HG02571 (cell line): ENCODE measurements around the gene CCDC57.

Experiments
- ATAC-seq: cut with Tn5 transposase; IDR thresholded peaks from one replicate; pipeline ENCODE4 v1.9.1; 2021; ENCODE audit warnings: mild to moderate bottlenecking, moderate library complexity; ENCODE audit not compliant: unreplicated experiment

CCDC57 gene

DNA sequence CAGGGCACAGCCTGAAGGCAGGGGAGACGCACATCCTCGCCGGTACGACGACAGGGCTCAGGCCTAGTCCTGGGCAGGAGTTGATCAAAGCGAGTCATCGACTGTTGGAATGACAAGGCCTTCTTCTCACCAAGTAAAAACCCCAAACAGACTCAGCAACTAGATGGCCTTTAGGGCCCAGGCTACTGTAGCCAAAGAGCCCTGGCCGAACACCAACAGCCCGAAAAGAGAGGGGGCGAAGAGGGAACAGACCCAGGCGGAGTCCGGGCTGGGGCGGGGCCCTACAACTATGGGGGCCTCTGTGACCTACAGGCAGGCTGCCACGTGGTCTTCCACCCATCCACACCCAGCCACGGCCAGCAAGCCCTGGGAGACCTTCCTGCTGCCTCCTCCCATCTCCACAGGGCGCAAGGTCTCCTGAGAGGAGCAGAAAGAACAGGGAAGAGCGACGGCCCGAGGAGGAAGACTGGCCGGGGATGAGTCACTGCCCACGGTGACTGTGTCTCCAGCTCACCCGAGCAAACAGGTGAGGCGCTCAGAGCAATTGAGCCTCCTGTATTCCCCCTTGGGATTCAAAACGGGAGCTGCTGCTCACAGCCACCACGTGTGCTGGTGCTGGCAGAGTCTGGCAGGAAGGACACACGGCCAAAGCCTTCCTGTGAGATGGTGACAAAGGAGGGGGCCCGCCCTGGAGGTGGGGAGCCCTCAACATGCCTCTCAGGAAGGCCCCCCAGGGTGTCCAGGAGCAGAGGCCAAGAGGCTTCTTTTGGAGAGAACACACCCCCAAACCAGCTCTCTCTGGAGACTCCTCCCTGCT, 33.9 kb upstream of the CCDC57 start:
- ATAC-seq: no peak

DNA sequence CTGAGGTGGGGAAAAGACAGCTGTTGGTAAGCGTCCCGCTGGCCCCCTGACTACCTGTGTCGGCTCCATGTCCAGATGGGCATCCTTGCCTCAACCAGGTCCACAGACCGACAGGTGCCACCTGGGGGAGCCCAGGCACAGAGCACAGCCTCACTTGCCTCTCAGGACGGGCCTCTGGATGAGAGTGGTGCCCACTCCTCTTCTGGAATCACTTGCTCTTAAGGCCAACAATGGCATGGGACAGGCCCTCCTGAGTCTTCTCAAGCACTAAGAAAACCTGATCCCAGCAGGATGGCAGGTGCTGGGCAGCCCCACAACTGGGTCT, 33.4 kb upstream of the CCDC57 start:
- no peak for ATAC-seq

DNA sequence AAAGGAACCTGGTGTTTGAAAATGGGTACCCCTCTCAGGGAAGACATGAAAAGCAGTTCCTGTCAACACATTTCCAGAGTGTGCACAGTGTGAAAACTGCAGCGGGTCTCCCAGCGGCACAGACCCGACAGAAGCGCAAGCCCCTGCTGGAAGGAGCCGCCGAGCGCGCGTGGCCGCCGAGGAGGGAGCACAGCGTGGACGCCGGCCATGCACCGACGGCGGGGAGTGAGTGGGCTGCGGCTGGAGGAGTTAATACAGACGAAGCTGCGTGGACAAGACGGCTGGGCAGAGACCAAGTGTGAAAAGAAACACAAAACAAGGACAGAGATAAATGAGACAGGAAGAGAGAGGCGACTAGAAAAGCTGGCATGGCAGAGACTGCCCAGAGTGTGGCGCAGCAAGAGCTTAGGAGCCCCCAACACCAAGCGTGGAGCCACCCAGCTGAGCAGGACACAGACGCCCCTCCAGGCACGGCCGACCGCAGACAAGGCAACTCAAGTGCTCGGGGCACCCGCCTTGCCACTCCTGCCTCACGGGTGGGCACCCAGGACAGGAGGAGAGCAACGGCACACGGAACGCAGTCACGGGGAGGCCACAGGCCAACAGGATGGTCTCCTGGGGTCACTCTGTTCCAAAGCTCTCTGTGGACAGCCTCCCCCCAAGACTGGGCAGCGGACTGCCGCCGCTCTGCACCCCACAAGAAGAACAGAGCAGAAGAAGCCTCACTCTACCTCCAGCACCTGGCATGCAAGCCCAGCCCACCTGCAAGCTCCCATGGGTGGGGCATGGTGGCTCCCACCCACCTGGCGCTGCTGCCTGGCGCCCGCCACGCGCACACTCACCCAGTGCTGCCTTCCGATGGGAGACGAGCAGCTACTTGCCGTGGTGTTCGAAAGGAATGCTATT, 32.7 kb upstream of the CCDC57 start:
- no peak for ATAC-seq

DNA sequence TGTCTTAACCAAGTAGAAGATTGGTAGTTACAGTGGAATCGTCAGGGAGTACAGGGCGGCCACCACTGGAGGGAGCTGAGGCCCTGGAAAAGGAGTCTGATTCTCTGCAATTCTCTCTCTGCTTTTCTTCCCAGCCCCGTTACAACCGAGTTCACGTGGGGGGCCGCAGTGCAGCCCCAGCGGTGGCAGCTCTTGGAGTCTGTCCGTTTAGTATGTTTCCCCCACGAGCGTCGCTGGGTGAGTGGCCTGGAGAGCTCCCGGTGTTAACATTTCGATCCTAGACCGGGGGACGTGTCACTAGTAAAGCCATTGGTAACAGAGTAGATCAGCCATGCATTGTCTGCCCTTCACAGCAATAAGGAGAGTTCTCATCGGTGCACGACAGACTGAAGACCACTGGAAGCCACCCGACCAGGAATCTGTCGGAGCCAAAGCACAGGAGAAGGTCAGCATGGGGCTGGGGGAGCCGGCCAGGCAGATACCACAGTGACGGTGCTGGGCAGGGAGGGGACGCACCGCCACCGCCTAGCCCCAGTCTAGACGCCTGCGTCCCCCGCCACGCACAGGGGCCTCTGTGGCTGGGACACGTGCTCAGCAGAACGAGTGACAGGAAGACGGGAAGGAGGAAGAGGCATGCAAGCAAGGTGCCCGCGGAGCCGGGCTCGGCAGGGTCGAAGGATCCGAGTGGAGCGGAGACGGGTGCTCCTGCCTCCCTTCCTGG, 31.9 kb upstream of the CCDC57 start:
- ATAC-seq: no peak

DNA sequence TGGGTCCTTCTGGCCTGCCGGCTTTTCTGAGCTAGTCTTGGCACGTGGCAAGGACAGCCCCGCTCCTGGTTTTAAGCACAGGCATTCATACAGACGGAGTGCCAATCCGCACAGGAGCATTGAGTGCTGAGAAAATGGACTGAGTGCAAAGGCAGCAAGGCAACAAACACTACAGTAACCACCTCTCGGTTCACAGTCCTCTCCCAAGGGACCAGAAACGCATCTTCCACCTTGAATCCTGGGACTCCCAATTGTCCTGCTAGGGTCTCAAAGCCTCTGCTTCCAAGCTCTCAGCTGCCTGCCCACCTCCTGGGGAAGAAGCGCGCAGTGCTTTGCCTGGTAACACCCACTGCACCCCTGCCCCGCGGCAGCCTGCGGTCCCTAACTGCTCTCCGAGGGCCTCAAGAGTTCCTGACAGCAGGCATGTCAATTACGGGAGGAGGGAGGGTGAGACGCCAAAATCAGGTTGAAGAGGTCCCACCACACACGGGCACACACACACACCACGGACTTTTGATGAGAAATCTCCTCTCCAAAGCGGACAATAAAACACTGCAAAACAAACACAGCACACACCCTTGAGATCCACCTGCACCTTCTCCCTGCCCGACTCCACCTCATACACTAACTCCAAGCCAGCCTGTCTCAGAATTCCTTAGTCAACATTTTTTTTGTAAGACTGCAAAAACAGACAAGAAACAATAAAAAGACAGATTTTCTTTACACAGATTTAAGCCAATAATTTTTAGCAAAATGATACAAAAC, 31.2 kb upstream of the CCDC57 start:
- ATAC-seq: no peak

DNA sequence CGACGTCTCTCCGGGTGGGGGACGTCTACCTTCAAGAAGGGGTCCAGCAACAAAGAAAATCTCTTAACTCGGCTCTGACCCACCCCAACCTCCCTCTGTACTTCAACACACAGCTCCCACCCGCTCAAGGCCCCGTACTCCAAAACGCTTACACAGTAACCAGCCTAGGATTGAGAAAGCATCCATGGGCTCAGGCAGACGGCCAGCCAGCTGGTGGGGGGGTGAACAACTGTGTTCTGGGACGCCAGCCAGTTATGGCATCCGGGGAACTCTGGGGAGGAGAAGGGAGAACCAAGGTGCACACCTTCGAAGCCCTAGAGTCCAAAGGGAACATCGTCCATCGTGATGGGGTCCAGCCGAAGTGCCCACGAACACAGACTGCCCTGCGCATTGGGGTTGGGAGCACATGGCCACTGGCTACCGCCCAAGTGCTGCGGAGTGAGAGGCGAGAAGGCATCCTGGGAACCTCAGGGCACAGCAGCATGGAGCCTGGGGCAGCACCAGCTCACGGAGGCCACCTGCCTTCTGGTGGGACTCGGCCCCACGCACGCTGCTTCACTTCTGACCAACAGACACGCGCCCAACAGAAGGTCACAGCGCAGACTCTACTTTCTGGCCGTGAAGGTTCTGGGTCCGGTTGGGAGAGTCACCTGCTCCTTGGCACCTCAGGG, 30.5 kb upstream of the CCDC57 start:
- ATAC-seq: no peak

DNA sequence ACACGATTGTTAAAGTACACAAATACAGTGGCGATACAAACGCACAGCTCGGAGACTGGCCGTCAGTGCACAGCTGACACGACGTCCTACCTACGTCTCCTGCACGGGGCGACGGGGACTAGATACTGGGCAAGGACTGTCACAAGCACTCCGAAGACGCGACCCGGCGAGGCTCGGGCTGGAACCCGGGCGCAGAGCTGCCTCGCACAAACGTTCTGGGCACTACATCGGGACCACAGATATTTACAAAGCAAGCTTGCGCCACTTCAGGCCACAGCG, 30.0 kb upstream of the CCDC57 start:
- no peak for ATAC-seq

DNA sequence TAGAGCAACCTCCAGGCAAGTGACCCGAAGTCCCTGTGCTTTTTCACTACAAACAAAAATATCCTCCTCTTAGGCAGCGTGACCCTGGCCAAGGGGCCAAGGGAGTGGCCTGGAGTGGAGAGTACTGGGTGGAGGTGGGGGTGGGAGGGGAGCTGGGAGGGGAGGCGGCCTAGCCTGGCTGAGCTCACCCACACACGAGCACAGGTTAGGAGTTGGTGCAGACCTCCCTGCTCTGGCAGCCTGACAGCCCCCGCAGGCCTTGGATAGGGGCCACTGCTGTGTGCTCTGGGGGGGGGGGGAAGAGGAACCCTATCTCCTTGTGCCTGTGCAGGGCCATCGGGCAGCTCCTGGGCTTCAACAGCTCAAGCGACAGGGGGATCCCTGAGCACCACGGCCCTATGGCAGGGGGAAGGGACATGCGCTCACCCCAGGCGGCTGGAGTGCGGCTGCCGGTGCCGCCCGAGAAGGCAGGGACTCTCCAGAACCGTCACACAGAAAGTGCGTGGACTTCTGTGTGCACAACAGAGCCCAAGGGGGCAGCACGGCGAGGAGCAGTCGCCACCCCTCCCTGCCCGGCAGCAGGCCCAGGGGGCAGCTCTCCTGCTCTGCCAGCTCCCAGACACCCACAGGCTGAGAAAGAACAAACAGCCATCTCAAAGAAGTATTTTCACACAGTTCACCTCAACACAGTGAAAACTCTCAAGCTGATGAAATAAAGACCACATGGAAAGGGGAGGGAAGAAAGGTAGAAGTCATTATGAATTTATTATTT, 29.5 kb upstream of the CCDC57 start:
- no peak for ATAC-seq

DNA sequence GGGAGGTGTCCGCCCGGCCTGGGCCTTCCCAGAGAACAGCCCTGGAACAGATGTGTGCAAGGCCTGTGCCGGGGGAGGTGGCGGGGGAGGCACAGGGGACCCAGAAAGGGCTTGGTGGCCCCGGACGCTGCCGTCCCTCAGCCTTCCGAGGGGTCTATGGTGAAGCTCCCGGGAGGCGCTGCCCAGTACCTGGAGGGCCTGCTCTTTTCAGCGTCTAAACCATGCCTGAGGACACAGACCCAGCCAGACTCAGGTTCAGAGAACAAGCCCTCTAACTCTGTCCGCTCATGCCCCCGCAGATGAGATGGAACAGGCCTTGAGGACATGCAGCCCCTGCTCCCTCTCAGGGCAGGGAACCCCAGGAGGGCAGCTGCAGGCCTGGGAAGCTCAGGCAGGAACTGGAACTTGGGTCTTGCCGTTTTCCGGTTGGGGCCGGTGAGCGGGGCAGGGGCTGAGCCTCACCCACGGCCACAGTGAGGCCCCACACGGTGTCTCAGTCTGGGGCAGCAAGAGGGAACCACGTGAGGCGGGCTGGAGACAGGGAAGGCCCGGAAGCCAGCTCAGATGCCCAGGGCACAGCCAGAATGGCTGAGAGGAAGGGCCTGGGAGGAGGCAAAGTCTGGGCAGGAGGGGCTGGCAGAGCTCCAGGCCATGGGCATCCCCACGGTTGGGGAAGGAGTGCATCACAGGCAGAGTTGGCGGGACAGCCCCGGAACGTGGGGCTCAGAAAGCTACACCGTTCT, 28.7 kb upstream of the CCDC57 start:
- ATAC-seq: no peak

DNA sequence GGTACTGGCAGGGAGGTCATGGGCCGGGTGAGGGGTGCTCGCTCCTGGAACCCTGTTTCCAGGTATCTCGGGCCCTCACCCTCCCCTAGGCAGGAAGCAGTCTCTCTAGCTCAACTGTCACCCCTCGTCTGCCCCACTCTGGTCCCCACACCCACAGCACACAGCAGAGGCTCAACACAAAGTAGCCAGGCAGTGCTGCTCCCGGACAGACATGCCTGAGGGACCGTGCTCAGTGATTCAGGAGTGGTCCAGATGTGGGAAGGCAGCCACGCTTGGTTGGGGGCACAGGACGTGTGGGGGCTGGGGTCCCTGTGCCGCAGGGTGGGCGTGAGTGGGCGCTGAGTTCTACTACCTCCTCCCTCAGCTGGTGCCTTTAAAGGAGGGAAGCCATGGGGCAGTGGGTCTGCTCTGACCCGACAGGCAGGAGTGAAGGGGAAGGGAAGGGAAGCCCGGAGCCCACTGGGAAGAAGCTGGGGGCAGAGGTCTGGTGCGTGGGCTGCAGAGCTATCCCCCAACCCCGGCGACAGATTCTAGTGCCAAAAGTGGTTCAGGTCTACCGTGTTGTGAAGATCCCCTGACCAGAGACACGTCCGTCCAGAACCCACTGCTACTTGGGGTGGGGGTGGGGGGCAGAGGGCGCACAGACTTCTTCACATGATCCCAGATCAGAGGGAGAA, 28.0 kb upstream of the CCDC57 start:
- no peak for ATAC-seq

DNA sequence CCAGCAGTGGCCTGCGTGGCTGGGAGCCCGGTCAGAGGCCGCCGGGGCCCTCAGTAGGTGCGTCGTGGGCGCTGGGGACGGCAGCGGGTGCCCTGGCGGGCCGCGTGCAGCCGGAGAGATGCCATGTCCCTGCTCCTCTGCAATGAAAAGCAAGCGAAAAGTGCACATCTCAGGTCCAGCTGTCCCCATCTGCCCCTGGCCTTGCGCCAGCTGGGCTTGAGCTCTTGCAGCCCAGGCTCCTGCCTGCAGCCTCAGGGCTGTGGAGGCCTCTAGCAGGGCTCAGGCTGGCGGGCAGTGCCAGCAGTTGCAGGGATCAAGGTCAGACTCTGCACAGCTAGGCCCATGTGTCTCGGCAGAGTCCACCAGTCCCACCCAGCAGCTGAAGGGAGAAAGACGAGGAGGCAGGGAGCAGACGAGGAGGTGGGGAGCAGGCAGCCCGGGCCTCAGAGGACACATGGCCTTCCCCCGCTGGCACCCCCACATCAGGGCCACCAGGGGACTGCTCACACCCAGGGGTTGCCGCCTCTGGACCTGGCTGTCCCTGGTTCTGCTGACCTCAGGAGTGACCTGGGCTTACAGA, 27.4 kb upstream of the CCDC57 start:
- ATAC-seq: no peak

DNA sequence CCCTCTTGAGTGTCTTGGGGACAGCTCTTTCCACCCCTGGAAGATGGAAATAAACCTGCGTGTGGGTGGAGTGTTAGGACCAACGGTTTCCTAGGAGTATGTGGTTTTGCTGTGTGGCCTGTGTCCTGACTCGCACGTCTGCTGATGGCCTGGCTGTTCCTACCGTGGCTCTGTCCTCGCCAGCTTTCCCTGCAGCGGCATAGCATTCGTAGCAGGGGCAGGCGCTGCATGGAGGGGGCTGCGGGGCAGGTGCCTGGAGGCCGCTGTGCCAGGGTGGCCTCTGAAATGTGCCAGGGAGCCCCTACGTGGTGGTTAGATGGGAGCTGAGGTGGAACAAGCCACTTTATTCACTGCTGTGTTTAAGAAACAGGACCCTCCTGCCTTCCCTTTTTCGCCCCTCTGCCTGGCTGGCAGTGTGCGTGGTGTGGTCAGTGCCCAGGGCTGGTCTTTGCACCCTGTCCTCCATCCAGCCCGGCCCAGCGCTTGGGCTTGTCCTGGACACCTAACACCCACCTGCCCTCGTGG, 26.8 kb upstream of the CCDC57 start:
- ATAC-seq: no peak

DNA sequence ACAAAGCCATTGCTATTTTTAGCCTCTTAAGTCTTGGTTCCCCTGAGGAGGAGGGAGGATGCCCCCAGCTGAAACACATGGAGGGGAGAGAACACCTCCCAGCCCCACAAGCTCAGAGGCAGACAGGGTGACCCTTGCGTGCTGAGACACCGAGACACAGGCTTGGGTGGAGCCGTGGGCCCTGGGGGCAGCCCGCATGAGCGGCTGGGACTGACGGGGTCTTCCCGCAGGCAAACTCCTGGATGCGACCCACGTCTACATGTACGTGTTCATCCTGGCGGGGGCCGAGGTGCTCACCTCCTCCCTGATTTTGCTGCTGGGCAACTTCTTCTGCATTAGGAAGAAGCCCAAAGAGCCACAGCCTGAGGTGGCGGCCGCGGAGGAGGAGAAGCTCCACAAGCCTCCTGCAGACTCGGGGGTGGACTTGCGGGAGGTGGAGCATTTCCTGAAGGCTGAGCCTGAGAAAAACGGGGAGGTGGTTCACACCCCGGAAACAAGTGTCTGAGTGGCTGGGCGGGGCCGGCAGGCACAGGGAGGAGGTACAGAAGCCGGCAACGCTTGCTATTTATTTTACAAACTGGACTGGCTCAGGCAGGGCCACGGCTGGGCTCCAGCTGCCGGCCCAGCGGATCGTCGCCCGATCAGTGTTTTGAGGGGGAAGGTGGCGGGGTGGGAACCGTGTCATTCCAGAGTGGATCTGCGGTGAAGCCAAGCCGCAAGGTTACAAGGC, 26.0 kb upstream of the CCDC57 start:
- no peak for ATAC-seq

DNA sequence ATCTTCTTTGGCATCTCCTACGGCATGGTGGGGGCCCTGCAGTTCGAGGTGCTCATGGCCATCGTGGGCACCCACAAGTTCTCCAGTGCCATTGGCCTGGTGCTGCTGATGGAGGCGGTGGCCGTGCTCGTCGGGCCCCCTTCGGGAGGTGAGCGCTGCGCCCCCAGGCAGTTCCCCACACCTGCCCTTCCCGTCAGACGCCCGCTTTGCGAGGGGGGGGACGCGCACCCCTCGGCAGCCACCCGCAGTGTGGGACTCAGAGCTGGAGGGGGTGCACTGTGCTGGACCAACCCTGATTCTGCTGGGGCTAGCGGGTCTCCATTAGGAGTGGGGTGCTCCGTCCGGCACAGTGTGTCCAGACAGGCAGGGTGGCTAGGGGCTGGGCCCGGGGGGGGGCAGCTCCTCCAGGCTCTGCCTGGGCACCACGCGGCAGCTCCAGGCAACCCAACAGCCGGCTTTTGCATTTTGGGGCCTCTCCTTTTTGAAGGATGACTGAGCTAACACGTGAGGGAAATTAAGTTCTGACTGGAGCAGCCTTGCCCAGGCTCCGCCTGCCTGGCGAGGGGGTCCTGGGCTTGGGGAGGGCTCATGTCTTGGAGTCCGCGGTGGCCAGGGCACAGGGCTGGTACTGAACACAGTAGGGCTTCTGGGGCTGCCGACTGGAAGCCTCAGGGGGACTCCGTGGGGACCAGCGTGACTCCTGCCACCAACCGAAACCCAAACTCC, 25.3 kb upstream of the CCDC57 start:
- no peak for ATAC-seq

DNA sequence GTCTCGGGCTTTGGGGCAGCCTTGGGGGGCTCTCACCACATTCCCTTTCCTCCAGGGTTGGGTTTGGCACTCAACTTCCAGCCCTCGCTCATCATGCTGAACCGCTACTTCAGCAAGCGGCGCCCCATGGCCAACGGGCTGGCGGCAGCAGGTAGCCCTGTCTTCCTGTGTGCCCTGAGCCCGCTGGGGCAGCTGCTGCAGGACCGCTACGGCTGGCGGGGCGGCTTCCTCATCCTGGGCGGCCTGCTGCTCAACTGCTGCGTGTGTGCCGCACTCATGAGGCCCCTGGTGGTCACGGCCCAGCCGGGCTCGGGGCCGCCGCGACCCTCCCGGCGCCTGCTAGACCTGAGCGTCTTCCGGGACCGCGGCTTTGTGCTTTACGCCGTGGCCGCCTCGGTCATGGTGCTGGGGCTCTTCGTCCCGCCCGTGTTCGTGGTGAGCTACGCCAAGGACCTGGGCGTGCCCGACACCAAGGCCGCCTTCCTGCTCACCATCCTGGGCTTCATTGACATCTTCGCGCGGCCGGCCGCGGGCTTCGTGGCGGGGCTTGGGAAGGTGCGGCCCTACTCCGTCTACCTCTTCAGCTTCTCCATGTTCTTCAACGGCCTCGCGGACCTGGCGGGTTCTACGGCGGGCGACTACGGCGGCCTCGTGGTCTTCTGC, 24.6 kb upstream of the CCDC57 start:
- no peak for ATAC-seq
